Adrenal gland (tissue), 12 donors: ENCODE measurements around the gene PACRG. TPM values are rescaled to one million over a fixed set of nuclear protein-coding genes. Genes with fewer than 3 reads are reported as not detected.

ENCODE experiments used
- DNase-seq, 7 donors: peaks; one replicate each; pipeline ENCODE4 v3.0.0-alpha.2; 2019 to 2020
- H3K27ac ChIP-seq, 5 donors: fragments of 200-600 bp; sonication (generic) in 4 of 5; 1 replicate in 3 of 5; 2 replicates in 2 of 5; pipeline versions ENCODE4 v1.5.1 to v1.8.0; 2016 to 2020; ENCODE audit warnings: mild to moderate bottlenecking in 1 of 5
- H3K27me3 ChIP-seq: fragments of 200-600 bp; 2 replicates; pipeline ENCODE4 v1.8.0; 2021
- H3K36me3 ChIP-seq, 2 donors: fragments of 200-600 bp; replicated peaks in 1 of 2; 1 replicate in 1 of 2; 2 replicates in 1 of 2; pipeline versions ENCODE4 v1.5.1 to v1.8.0; 2018 to 2022
- H3K4me1 ChIP-seq, 2 donors: fragments of 200-600 bp; replicated peaks in 1 of 2; 1 replicate in 1 of 2; 2 replicates in 1 of 2; pipeline versions ENCODE4 v1.5.1 to v1.8.0; 2018 to 2021
- H3K4me3 ChIP-seq, 4 donors: fragments of 200-600 bp; sonication (generic) in 3 of 4; one replicate each; pipeline ENCODE4 v1.5.1; 2016 to 2018
- H3K9me3 ChIP-seq, 3 donors: fragments of 200-600 bp; sonication (generic) in 1 of 3; replicated peaks in 1 of 3; 1 replicate in 2 of 3; 2 replicates in 1 of 3; pipeline versions ENCODE4 v1.5.1 to v1.8.0; 2016 to 2021
- POLR2A ChIP-seq, 2 donors: fragments of 450-650 bp; IDR thresholded peaks; one replicate each; pipeline ENCODE4 v1.6.1; 2017; ENCODE audit warnings: antibody characterized with exemption in 2 of 2, mild to moderate bottlenecking in 2 of 2, moderate library complexity in 1 of 2
- WGBS, 4 donors: extraction: QIAGEN DNeasy Blood & Tissue Kit in 2 of 4; methylation state at CpG; one replicate each; pipeline versions ENCODE4 v1.1.5 to v1.1.7; 2013 to 2017; 5-methylcytosine and 5-hydroxymethylcytosine counted together
- intact Hi-C, 2 donors: fragments of 100-400 bp; cut with DNase I; formaldehyde crosslinking; loops; one replicate each; pipeline versions ENCODE4 v1.14.1 to v1.15.0; 2022 to 2023
- polyA plus RNA-seq, 3 donors: library from polyadenylated mRNA; stranded (reverse); fragments of 200-250 nt in 2 of 3; fragments of 350-450 nt in 1 of 3; fragmentation: Illumina TruSeq in 1 of 3; extraction: RNeasy Lipid Tissue Mini Kit (QIAGEN cat#74804) in 1 of 3; gene quantifications; one replicate each; pipeline ENCODE4 v1.2.3, GENCODE V29; 2013 to 2014
- total RNA-seq, 9 donors: library from RNA; depleted of rRNA in 4 of 9; stranded (reverse); fragments of >200 nt in 4 of 9; fragments of 120-200 nt in 1 of 9; fragmentation: NEBNext Ultra II Directional in 1 of 9; extraction: Animal tissue kit (Norgen Biotek cat#: 25700) in 1 of 9; gene quantifications; one replicate each; pipeline versions ENCODE4 v1.1.0 to v1.2.4, GENCODE V29; 2013 to 2023
- TF ChIP-seq, protein P1 (sequence below), 6 experiments: fragments of 450-650 bp in 4 of 6; fragments of 200-600 bp in 2 of 6; sonication (generic) in 1 of 6; IDR thresholded peaks; 1 replicate in 5 of 6; 2 replicates in 1 of 6; pipeline versions ENCODE4 v1.5.1 to v1.8.0; 2016 to 2021; ENCODE audit warnings: antibody characterized with exemption in 6 of 6, mild to moderate bottlenecking in 2 of 6, moderate library complexity in 1 of 6
- donor health status: healthy with polysubstance abuse.
- donor health status: Bipolar disorder and iron deficiency.
- donor health status: DM: yes; HTN: yes; CAD: no.
- donor health status: DM: no; HTN: no; CAD: no.
- donor health status: DM: no; HTN: no; CAD: no.
- donor health status: DM: yes; HTN: yes; CAD: no.

PACRG gene
- total and polyA plus RNA-seq, 12 donors: 0.18 to 6.1 (median 1.4) TPM

DNA sequence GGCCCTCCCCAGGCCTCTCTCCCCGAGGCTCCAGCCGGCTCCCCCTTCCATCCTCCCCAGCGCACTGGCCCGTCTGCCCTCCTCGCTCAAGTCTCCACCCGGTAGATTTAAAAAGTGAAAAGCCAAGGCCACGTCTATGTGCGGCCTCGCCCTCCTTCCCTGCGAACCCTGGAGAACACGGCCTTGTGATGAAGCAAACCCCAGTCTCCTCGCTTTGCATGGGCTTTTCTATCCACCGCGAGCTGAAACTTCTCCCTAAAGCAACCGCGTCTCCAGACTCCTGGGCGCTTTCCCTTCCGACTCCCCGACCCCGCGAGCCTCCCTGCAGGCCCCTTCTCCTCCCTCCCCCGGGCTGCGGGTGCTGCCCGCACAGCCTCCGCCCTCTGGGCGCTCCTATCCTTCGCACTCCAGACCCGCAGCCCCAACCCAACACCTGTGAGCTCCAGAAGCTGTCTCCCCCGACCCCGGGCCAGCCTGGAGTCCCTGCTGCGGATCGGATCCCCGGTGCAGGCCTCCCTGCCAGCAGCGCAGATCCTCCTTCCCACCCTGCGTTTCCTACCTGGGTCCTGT, 421.6 kb downstream of the PACRG start:
- H3K27me3 ChIP-seq: no peaks in the 10 kb centered on the region
- no peak for TF ChIP-seq POLR2A (IDR thresholded peaks at IDR 0.05)
- TF ChIP-seq, protein P1, sequence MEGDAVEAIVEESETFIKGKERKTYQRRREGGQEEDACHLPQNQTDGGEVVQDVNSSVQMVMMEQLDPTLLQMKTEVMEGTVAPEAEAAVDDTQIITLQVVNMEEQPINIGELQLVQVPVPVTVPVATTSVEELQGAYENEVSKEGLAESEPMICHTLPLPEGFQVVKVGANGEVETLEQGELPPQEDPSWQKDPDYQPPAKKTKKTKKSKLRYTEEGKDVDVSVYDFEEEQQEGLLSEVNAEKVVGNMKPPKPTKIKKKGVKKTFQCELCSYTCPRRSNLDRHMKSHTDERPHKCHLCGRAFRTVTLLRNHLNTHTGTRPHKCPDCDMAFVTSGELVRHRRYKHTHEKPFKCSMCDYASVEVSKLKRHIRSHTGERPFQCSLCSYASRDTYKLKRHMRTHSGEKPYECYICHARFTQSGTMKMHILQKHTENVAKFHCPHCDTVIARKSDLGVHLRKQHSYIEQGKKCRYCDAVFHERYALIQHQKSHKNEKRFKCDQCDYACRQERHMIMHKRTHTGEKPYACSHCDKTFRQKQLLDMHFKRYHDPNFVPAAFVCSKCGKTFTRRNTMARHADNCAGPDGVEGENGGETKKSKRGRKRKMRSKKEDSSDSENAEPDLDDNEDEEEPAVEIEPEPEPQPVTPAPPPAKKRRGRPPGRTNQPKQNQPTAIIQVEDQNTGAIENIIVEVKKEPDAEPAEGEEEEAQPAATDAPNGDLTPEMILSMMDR (IDR thresholded peaks at IDR 0.05): no peak
- H3K4me1 ChIP-seq: no peaks in the 10 kb centered on the region
- no peaks in the 10 kb centered on the region for H3K36me3 ChIP-seq
- DNase-seq: no peak
- no peak overlapping the region for H3K27ac ChIP-seq
- 65 to 87% (median 72%) methylated on average over 27 to 35 of the region's 35 CpGs for WGBS, 4 donors
- intact Hi-C loops: no loop called here
- H3K9me3 ChIP-seq: no peaks in the 10 kb centered on the region
- no peak overlapping the region for H3K4me3 ChIP-seq

DNA sequence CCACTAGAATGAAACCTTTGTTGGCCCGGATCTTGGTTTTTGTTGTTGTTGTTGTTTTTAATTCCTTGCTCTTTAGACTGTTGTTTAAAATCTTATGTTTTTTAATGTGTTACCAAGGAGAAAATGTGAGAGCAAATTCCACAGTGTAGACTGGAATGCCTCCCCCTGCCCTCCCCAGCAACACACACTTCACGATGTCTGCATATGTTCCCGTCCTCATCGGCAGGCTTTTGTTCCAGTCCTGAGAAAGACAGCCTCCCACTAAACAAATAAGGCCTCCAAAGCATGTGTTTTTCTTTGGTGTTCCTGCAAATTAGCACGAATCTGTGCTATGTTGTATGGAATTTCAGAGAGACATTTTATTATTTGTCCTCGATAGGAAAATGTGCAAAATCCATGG, 423.4 kb downstream of the PACRG start:
- H3K4me1 ChIP-seq: no peaks in the 10 kb centered on the region
- H3K4me3 ChIP-seq: no peak overlapping the region
- H3K9me3 ChIP-seq: no peaks in the 10 kb centered on the region
- no peaks in the 10 kb centered on the region for H3K27me3 ChIP-seq
- H3K36me3 ChIP-seq: no peaks in the 10 kb centered on the region
- WGBS, 4 donors: 65 to 74% (median 68%) methylated on average over 6 of the region's 6 CpGs
- no peak for DNase-seq
- TF ChIP-seq POLR2A (IDR thresholded peaks at IDR 0.05): no peak
- TF ChIP-seq, protein P1 (IDR thresholded peaks at IDR 0.05): no peak
- no peak overlapping the region for H3K27ac ChIP-seq
- intact Hi-C loops: no loop called here

DNA sequence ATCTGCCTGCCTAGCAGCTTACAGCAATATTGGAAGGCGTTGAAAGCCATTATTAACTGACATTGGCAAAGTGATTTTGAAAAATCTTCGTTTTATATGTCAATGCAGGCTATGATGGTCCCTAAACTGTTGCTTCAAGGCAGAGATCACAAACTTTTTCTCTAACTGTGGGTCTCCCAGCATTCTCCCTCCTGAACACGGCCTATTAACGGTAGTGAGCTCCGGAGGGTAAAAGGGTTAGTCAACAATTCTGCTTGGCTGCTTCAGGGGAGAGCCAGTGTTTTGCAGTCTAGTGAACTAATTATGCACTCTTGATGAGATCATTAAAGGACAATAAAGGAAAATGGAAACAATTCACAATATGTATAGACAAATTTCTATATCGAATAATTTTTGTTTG, 424.9 kb downstream of the PACRG start:
- intact Hi-C loops: no loop called here
- WGBS, 4 donors: 88 to 91% (median 90%) methylated on average over 6 of the region's 6 CpGs

DNA sequence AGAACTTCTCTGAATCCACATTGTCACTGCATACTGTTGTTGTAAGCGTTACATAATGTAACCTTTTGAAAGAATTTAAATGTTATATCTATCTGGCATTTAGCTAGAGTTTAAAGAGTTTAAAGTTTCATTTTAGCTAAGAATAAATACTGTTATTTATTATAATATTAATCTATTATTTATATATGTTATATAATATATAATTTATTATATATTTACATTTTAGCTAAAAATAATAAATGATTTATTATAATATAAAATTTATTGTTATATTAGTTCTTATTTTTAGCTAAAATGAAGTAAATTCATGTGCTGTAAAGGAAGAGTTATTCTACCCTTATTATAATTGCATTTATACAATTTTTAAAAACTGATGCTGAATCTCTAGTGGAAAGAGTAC, 431.3 kb downstream of the PACRG start:
- Histone ChIP-seq H3K27ac (no peak overlapping the region), H3K27me3 (no peaks in the 10 kb centered on the region), H3K4me1 (no peaks in the 10 kb centered on the region), H3K36me3 (no peaks in the 10 kb centered on the region), H3K9me3 (no peaks in the 10 kb centered on the region), H3K4me3 (no peak overlapping the region)
- TF ChIP-seq, protein P1 (IDR thresholded peaks at IDR 0.05): no peak
- no peak for TF ChIP-seq POLR2A (IDR thresholded peaks at IDR 0.05)
- DNase-seq: no peak
- 89 to 100% (median 95%) methylated on average over 1 of the region's 1 CpG for WGBS, 4 donors
- intact Hi-C loops: no loop called here

More for the DNA sequence above, 424.9 kb downstream of the PACRG start:
- no peak for DNase-seq
- Histone ChIP-seq H3K4me3 (no peak overlapping the region), H3K9me3 (no peaks in the 10 kb centered on the region), H3K27ac (no peak overlapping the region), H3K27me3 (no peaks in the 10 kb centered on the region), H3K36me3 (no peaks in the 10 kb centered on the region), H3K4me1 (no peaks in the 10 kb centered on the region)
- TF ChIP-seq POLR2A (IDR thresholded peaks at IDR 0.05): no peak
- TF ChIP-seq, protein P1 (IDR thresholded peaks at IDR 0.05): no peak
